ENCODE data around the gene LITAFD.
A peak's percentile ranks its signal among the peaks of the same experiment; 100 is the strongest.
"Not testable (repeated sequence)": the region's sequence is repeated elsewhere in the genome, so short reads cannot be mapped to it uniquely, and the experiment has no call there.

LITAFD gene

GRCh38 chr16:8858994-8859912 lies 22.9 kb upstream of the LITAFD start:
- DNase-seq, result no peak

GRCh38 chr16:8859913-8860881 lies 22.0 kb upstream of the LITAFD start:
- DNase-seq, result no peak

- DNase-seq, result no peak
Measured at GRCh38 chr16:8861563-8862308, 20.4 kb upstream of the LITAFD start.

GRCh38 chr16:8862309-8863130 lies 19.6 kb upstream of the LITAFD start:
- no peak for DNase-seq

GRCh38 chr16:8863594-8864424 lies 18.3 kb upstream of the LITAFD start:
- DNase-seq, result no peak

- DNase-seq, result no peak
Measured at GRCh38 chr16:8864480-8865110, 17.6 kb upstream of the LITAFD start.

- no peak for DNase-seq
Measured at GRCh38 chr16:8865145-8865882, 16.8 kb upstream of the LITAFD start.

GRCh38 chr16:8866118-8866883 lies 15.8 kb upstream of the LITAFD start:
- no peak for DNase-seq

- no peak for DNase-seq
Measured at GRCh38 chr16:8866884-8867215, 15.3 kb upstream of the LITAFD start.

GRCh38 chr16:8867216-8867931 lies 14.8 kb upstream of the LITAFD start:
- no peak for DNase-seq

- DNase-seq, result no peak
Measured at GRCh38 chr16:8867932-8868415, 14.2 kb upstream of the LITAFD start.

GRCh38 chr16:8868416-8869211 lies 13.5 kb upstream of the LITAFD start, which contains the start of gene CARHSP1:
CARHSP1 (minus strand) TSS chr16:8869006; CDS start chr16:8859328, 9,678 bp downstream.
- peak; percentile 89 for DNase-seq

- no peak for DNase-seq
Measured at GRCh38 chr16:8869212-8869987, 12.8 kb upstream of the LITAFD start.

- DNase-seq, result not testable (repeated sequence)
Measured at GRCh38 chr16:8869988-8870241, 12.2 kb upstream of the LITAFD start.

- DNase-seq, result no peak
Measured at GRCh38 chr16:8872071-8872470, 10.1 kb upstream of the LITAFD start.
